HepG2 (cell line): ENCODE measurements around the gene CYP19A1. TPM values are rescaled to one million over a fixed set of nuclear protein-coding genes. Genes with fewer than 3 reads are reported as not detected.
A peak's percentile ranks its signal among the peaks of the same experiment; 100 is the strongest.

Experiments
- AHDC1 ChIP-seq: sonication (generic); formaldehyde crosslinking; IDR thresholded peaks from 2 replicates; pipeline ENCODE4 v1.5.1; 2020; ENCODE audit warnings: mild to moderate bottlenecking, missing genetic modification reagents, borderline replicate concordance
- BRCA1 ChIP-seq: sonication (generic); formaldehyde crosslinking; IDR thresholded peaks from 2 replicates; pipeline ENCODE4 v1.4.0; 2020; ENCODE audit warnings: missing genetic modification reagents
- CREB3 ChIP-seq: sonication (generic); formaldehyde crosslinking; IDR thresholded peaks from 2 replicates; pipeline ENCODE4 v1.5.0; 2020; ENCODE audit warnings: missing genetic modification reagents
- FOXJ3 ChIP-seq: sonication (generic); formaldehyde crosslinking; IDR thresholded peaks from 2 replicates; pipeline ENCODE4 v1.4.0; 2020; ENCODE audit warnings: missing genetic modification reagents, mild to moderate bottlenecking, borderline replicate concordance
- FOXO1 ChIP-seq: sonication (generic); formaldehyde crosslinking; IDR thresholded peaks from 2 replicates; pipeline ENCODE4 v1.4.0; 2020; ENCODE audit warnings: missing genetic modification reagents
- HMGA1 ChIP-seq: sonication (generic); formaldehyde crosslinking; conservative IDR thresholded peaks from 2 replicates; pipeline ENCODE4 v1.4.0; 2020; ENCODE audit warnings: missing genetic modification reagents
- RARA ChIP-seq: IDR thresholded peaks from 2 replicates; pipeline ENCODE4 v1.6.1; 2016; ENCODE audit warnings: missing genetic modification reagents, missing compliant biosample characterization
- RCOR2 ChIP-seq: IDR thresholded peaks from 2 replicates; pipeline ENCODE4 v1.6.1; 2016; ENCODE audit warnings: missing biosample characterization, missing genetic modification reagents
- SMAD3 ChIP-seq: sonication (generic); formaldehyde crosslinking; IDR thresholded peaks from 2 replicates; pipeline ENCODE4 v1.4.0; 2020; ENCODE audit warnings: missing genetic modification reagents
- SOX5 ChIP-seq: IDR thresholded peaks from 2 replicates; pipeline ENCODE4 v1.6.1; 2016; ENCODE audit warnings: borderline replicate concordance
- SP140L ChIP-seq: sonication (generic); formaldehyde crosslinking; IDR thresholded peaks from 2 replicates; pipeline ENCODE4 v1.4.0; 2020; ENCODE audit warnings: missing genetic modification reagents, borderline replicate concordance
- SP5 ChIP-seq: IDR thresholded peaks from 2 replicates; pipeline ENCODE4 v1.6.1; 2016; ENCODE audit warnings: low read depth, borderline replicate concordance
- TGIF2 ChIP-seq: IDR thresholded peaks from 2 replicates; pipeline ENCODE4 v1.6.1; 2016; ENCODE audit warnings: control low read depth, missing compliant biosample characterization
- ZBTB1 ChIP-seq: sonication (generic); formaldehyde crosslinking; IDR thresholded peaks from 2 replicates; pipeline ENCODE4 v1.4.0; 2020; ENCODE audit warnings: missing genetic modification reagents, borderline replicate concordance
- ZC3H4 ChIP-seq: sonication (generic); formaldehyde crosslinking; IDR thresholded peaks from 2 replicates; pipeline ENCODE4 v1.4.0; 2020; ENCODE audit warnings: missing genetic modification reagents, borderline replicate concordance
- ZNF281 ChIP-seq: sonication (generic); formaldehyde crosslinking; IDR thresholded peaks from 2 replicates; pipeline ENCODE4 v1.4.0; 2020; ENCODE audit warnings: missing genetic modification reagents, borderline replicate concordance
- ZNF839 ChIP-seq: sonication (generic); formaldehyde crosslinking; IDR thresholded peaks from 2 replicates; pipeline ENCODE4 v1.4.0; 2020; ENCODE audit warnings: missing genetic modification reagents, mild to moderate bottlenecking, borderline replicate concordance
- ZNF883 ChIP-seq: sonication (generic); formaldehyde crosslinking; IDR thresholded peaks from 2 replicates; pipeline ENCODE4 v1.5.1; 2020; ENCODE audit warnings: mild to moderate bottlenecking, missing genetic modification reagents; ENCODE audit errors: not compliant biosample characterization
- polyA plus RNA-seq, 8 experiments: library from polyadenylated mRNA; depleted of rRNA in 3 of 8; stranded (reverse) in 7 of 8; unstranded in 1 of 8; fragments of >200 nt; fragmentation: Illumina TruSeq in 4 of 8; extraction: Trizol in 4 of 8; gene quantifications; 2 replicates each; pipeline versions ENCODE4 v1.2.1 to v1.2.3, GENCODE V29; 2011 to 2016; ENCODE audit warnings: low read depth in 4 of 8, missing spikeins in 1 of 8, mixed read lengths in 1 of 8; ENCODE audit not compliant: insufficient read depth in 1 of 8
- total RNA-seq, 5 experiments: library from RNA; depleted of rRNA; stranded (reverse); fragments of >200 nt; fragmentation: Illumina TruSeq; extraction: Trizol; gene quantifications; 2 replicates each; pipeline ENCODE4 v1.2.3, GENCODE V29; 2016; ENCODE audit warnings: low read depth in 1 of 5

Gene CYP19A1
- total and polyA plus RNA-seq, 2 of the 13 experiments (the other 11 are each of a cell fraction or from before 2014, with no cell fraction given): 10.9 to 23.0 TPM

- TF ChIP-seq TGIF2: peak; percentile 18; the same call in 1 of the 2 replicates
- TF ChIP-seq ZC3H4 (CRISPR knock-in tag): 0 out of 2 replicates have a peak, but pooled peaks have one; percentile 13
- TF ChIP-seq RCOR2 (CRISPR knock-in tag): 0 out of 2 replicates have a peak, but pooled peaks have one; percentile 29
- peak; percentile 86 for TF ChIP-seq RARA (CRISPR knock-in tag)
- TF ChIP-seq FOXO1: peak; percentile 82; the same call in 1 of the 2 replicates
- 0 out of 2 replicates have a peak, but pooled peaks have one; percentile 26 for TF ChIP-seq SMAD3
- TF ChIP-seq ZBTB1 (CRISPR knock-in tag): no peak
- TF ChIP-seq ZNF281: no peak
- TF ChIP-seq ZNF839 (CRISPR knock-in tag): no peak
- TF ChIP-seq SOX5 (CRISPR knock-in tag): peak; percentile 81
- 0 out of 2 replicates have a peak, but pooled peaks have one; percentile 37 for TF ChIP-seq SP5 (CRISPR knock-in tag)
- TF ChIP-seq ZNF883 (CRISPR knock-in tag): no peak
- TF ChIP-seq SP140L (CRISPR knock-in tag): 0 out of 2 replicates have a peak, but pooled peaks have one; percentile 22
- peak; percentile 54; the same call in 1 of the 2 replicates for TF ChIP-seq FOXJ3 (CRISPR knock-in tag)
- TF ChIP-seq BRCA1 (CRISPR knock-in tag): no peak
- TF ChIP-seq AHDC1: peak; percentile 64; the same call in 1 of the 2 replicates
- no peak for TF ChIP-seq HMGA1 (CRISPR knock-in tag)
- no peak for TF ChIP-seq CREB3 (CRISPR knock-in tag)
These were observed 26.0 kb downstream of the CYP19A1 start (continued) for GRCh38 chr15:51312166-51313073.
